Stomach (tissue), 9 donors: ENCODE measurements around the gene IGSF6. TPM values are rescaled to one million over a fixed set of nuclear protein-coding genes. Genes with fewer than 3 reads are reported as not detected.

Source experiments
- DNase-seq, 2 donors: peaks; one replicate each; pipeline versions ENCODE4 v3.0.0 to v3.0.0-alpha.2; 2013 to 2019
- H3K27ac ChIP-seq, 5 donors: fragments of 200-600 bp in 4 of 5; sonication (generic) in 4 of 5; one replicate each; pipeline ENCODE4 v1.5.1; 2013 to 2019; ENCODE audit warnings: mild to moderate bottlenecking in 1 of 5, moderate library complexity in 1 of 5
- H3K27me3 ChIP-seq, 3 donors: fragments of 200-600 bp; sonication (generic); one replicate each; pipeline ENCODE4 v1.5.1; 2017 to 2019; ENCODE audit warnings: mixed run types in 1 of 3
- H3K36me3 ChIP-seq, 4 donors: fragments of 200-600 bp; sonication (generic); 1 replicate in 3 of 4; 2 replicates in 1 of 4; pipeline ENCODE4 v1.5.1; 2016 to 2019
- H3K4me1 ChIP-seq, 4 donors: fragments of 200-600 bp; sonication (generic); one replicate each; pipeline ENCODE4 v1.5.1; 2016 to 2019
- H3K4me3 ChIP-seq, 4 donors: fragments of 200-600 bp; sonication (generic) in 3 of 4; one replicate each; pipeline ENCODE4 v1.5.1; 2016 to 2019; ENCODE audit warnings: mild to moderate bottlenecking in 1 of 4
- H3K9me3 ChIP-seq, 4 donors: fragments of 200-600 bp; sonication (generic); one replicate each; pipeline ENCODE4 v1.5.1; 2016 to 2019
- CTCF ChIP-seq, 7 experiments: fragments of 450-650 bp in 4 of 7; fragments of 200-600 bp in 3 of 7; sonication (generic) in 3 of 7; IDR thresholded peaks; one replicate each; pipeline ENCODE4 v1.5.1; 2016 to 2019; ENCODE audit warnings: antibody characterized with exemption in 7 of 7, control low read depth in 2 of 7, mild to moderate bottlenecking in 1 of 7
- EP300 ChIP-seq: sonication (generic); formaldehyde crosslinking; IDR thresholded peaks from one replicate; pipeline ENCODE4 v1.6.1; 2017; ENCODE audit warnings: antibody characterized with exemption
- POLR2A ChIP-seq, 4 donors: fragments of 450-650 bp; IDR thresholded peaks; one replicate each; pipeline ENCODE4 v1.6.1; 2016; ENCODE audit warnings: antibody characterized with exemption in 4 of 4, control low read depth in 2 of 4, mild to moderate bottlenecking in 1 of 4, moderate library complexity in 1 of 4
- POLR2AphosphoS5 ChIP-seq, 3 donors: sonication (generic); formaldehyde crosslinking; IDR thresholded peaks; one replicate each; pipeline ENCODE4 v1.6.1; 2016; ENCODE audit warnings: antibody characterized with exemption in 3 of 3
- WGBS, 5 donors: extraction: QIAGEN DNeasy Blood & Tissue Kit in 3 of 5; methylation state at CpG; one replicate each; pipeline versions ENCODE4 v1.1.5 to v1.1.7; 2013 to 2018; 5-methylcytosine and 5-hydroxymethylcytosine counted together
- intact Hi-C: fragments of 100-400 bp; cut with DNase I; formaldehyde crosslinking; loops from one replicate; pipeline ENCODE4 v1.15.1; 2023; ENCODE audit warnings: low total_unique reads
- polyA plus RNA-seq, 3 donors: library from polyadenylated mRNA; stranded (reverse); fragments of 200-250 nt; gene quantifications; one replicate each; pipeline ENCODE4 v1.2.3, GENCODE V29; 2013
- total RNA-seq, 5 donors: library from RNA; depleted of rRNA; stranded (reverse); fragments of >200 nt; gene quantifications; one replicate each; pipeline versions ENCODE4 v1.1.0 to v1.2.3, GENCODE V29; 2014 to 2016
- donor health status: healthy with polysubstance abuse.
- donor health status: Bipolar disorder and iron deficiency.
- donor health status: healthy.

Gene IGSF6
- total and polyA plus RNA-seq, 8 donors, result 0.73 to 4.1 (median 1.8) TPM; not detected in 3

- Histone ChIP-seq H3K27me3 (no peaks in the 10 kb centered on the region), H3K36me3 (peaks cover 11 to 58% (median 36%) of the 10 kb centered on the region in 4 donors), H3K27ac (no peak overlapping the region), H3K9me3 (no peaks in the 10 kb centered on the region), H3K4me1 (peaks cover 0 to 36% (median 0%) of the 10 kb centered on the region in 4 donors), H3K4me3 (no peak overlapping the region)
- no peak for DNase-seq
- no peak for TF ChIP-seq POLR2AphosphoS5 (IDR thresholded peaks at IDR 0.05)
- no peak for TF ChIP-seq EP300
- TF ChIP-seq POLR2A (IDR thresholded peaks at IDR 0.05), result no peak
- TF ChIP-seq CTCF (IDR thresholded peaks at IDR 0.05), result no peak
- intact Hi-C loops, result no loop called here
Observed at GRCh38 chr16:21620592-21620991, 31.8 kb downstream of the IGSF6 start.

GRCh38 chr16:21619765-21620425 lies 32.5 kb downstream of the IGSF6 start:
- H3K9me3 ChIP-seq, result no peaks in the 10 kb centered on the region
- H3K4me1 ChIP-seq, result peaks cover 0 to 43% (median 0%) of the 10 kb centered on the region in 4 donors
- WGBS, 5 donors, result 75 to 88% (median 79%) methylated on average over 4 of the region's 4 CpGs
- TF ChIP-seq EP300 (no peak), CTCF (IDR thresholded peaks at IDR 0.05) (no peak), POLR2AphosphoS5 (IDR thresholded peaks at IDR 0.05) (no peak), POLR2A (IDR thresholded peaks at IDR 0.05) (no peak)
- H3K27ac ChIP-seq, result no peak overlapping the region
- DNase-seq, result no peak
- H3K4me3 ChIP-seq, result no peak overlapping the region
- no peaks in the 10 kb centered on the region for H3K27me3 ChIP-seq
- intact Hi-C loops, result no loop called here
- peaks cover 6 to 57% (median 29%) of the 10 kb centered on the region in 4 donors for H3K36me3 ChIP-seq

- H3K4me1 ChIP-seq, result peaks cover 0 to 47% (median under 1%) of the 10 kb centered on the region in 4 donors
- peaks cover 4 to 49% (median 24%) of the 10 kb centered on the region in 4 donors for H3K36me3 ChIP-seq
- no peaks in the 10 kb centered on the region for H3K9me3 ChIP-seq
- no peaks in the 10 kb centered on the region for H3K27me3 ChIP-seq
- intact Hi-C loops, result no loop called here
- WGBS, 5 donors, result 92 to 98% (median 95%) methylated on average over 5 of the region's 5 CpGs
- no peak overlapping the region for H3K27ac ChIP-seq
- TF ChIP-seq EP300 (no peak), CTCF (IDR thresholded peaks at IDR 0.05) (no peak)
- no peak overlapping the region for H3K4me3 ChIP-seq
- no peak for DNase-seq
Observed at GRCh38 chr16:21618281-21618680, 34.1 kb downstream of the IGSF6 start.

GRCh38 chr16:21617607-21618006 lies 34.8 kb downstream of the IGSF6 start:
- Histone ChIP-seq H3K27me3 (no peaks in the 10 kb centered on the region), H3K4me3 (no peak overlapping the region), H3K27ac (no peak overlapping the region), H3K4me1 (peaks cover 0 to 54% (median 5%) of the 10 kb centered on the region in 4 donors), H3K9me3 (no peaks in the 10 kb centered on the region), H3K36me3 (peaks cover 4 to 49% (median 22%) of the 10 kb centered on the region in 4 donors)
- 93 to 98% (median 93%) methylated on average over 3 of the region's 3 CpGs for WGBS, 5 donors
- intact Hi-C loops, result no loop called here
- TF ChIP-seq POLR2AphosphoS5 (IDR thresholded peaks at IDR 0.05) (no peak), CTCF (IDR thresholded peaks at IDR 0.05) (no peak), EP300 (no peak), POLR2A (IDR thresholded peaks at IDR 0.05) (no peak)
- DNase-seq, result no peak
